ENCODE data around the gene DNAJC5G.
A peak's percentile ranks its signal among the peaks of the same experiment; 100 is the strongest.

Gene DNAJC5G

GRCh38 chr2:27249159-27249890 lies 25.9 kb upstream of the DNAJC5G start:
- no peak for TF ChIP-seq Cebpa-rat (IDR thresholded peaks at IDR 0.05)
- Histone ChIP-seq H3K9ac (no peak overlapping the region), H4K20me1 (peaks cover 0 to 13% (median 0%) of the 10 kb centered on the region in 11 experiments; a peak in 1 of 22 replicates), H3K4me1 (peaks cover 0 to 33% (median 32%) of the 10 kb centered on the region in 10 experiments; a peak in 16 of 20 replicates), H3K27ac (no peak overlapping the region), H3K36me3 (peaks cover 2 to 15% (median 10%) of the 10 kb centered on the region in 11 experiments; a peak in 21 of 22 replicates), H3K4me3 (no peak overlapping the region), H3K4me2 (peak overlapping the region in 8 of 11 experiments; percentile 59 to 89 (median 76); a peak in 15 of 22 replicates), H3K27me3 (peaks cover 0 to 23% (median 7%) of the 10 kb centered on the region in 11 experiments; a peak in 8 of 22 replicates), H3K9me3 (replicated peaks in 1 of 11) (no peaks in the 10 kb centered on the region)

- Histone ChIP-seq H3K4me2 (peak overlapping the region in 10 of 11 experiments; percentile 7 to 89 (median 74); a peak in 16 of 22 replicates), H3K9ac (peak overlapping the region in 1 of 11 experiments; percentile 29; a peak in 1 of 22 replicates)
These were observed 25.2 kb upstream of the DNAJC5G start for GRCh38 chr2:27249891-27250651.

GRCh38 chr2:27250652-27251379 lies 24.4 kb upstream of the DNAJC5G start:
- Histone ChIP-seq H3K4me3 (no peak overlapping the region), H3K27me3 (peaks cover 0 to 23% (median 10%) of the 10 kb centered on the region in 11 experiments; a peak in 12 of 22 replicates), H3K9ac (peak overlapping the region in 1 of 11 experiments; percentile 29; a peak in 1 of 22 replicates), H3K4me2 (peak overlapping the region in 9 of 11 experiments; percentile 33 to 89 (median 76); a peak in 18 of 22 replicates), H3K36me3 (no peaks in the 10 kb centered on the region; a peak in 1 of 22 replicates), H3K9me3 (replicated peaks in 1 of 11) (no peaks in the 10 kb centered on the region), H4K20me1 (peaks cover 0 to 13% (median 0%) of the 10 kb centered on the region in 11 experiments; a peak in 1 of 22 replicates), H3K27ac (no peak overlapping the region), H3K4me1 (peaks cover 0 to 33% (median 32%) of the 10 kb centered on the region in 10 experiments; a peak in 16 of 20 replicates)
- no peak for TF ChIP-seq Cebpa-rat (IDR thresholded peaks at IDR 0.05)

More at GRCh38 chr2:27249891-27250651, 25.2 kb upstream of the DNAJC5G start:
- peaks cover 0 to 7% (median 2%) of the 10 kb centered on the region in 11 experiments; a peak in 9 of 22 replicates for H3K36me3 ChIP-seq
- H3K27me3 ChIP-seq, result peaks cover 0 to 23% (median 7%) of the 10 kb centered on the region in 11 experiments; a peak in 9 of 22 replicates
- TF ChIP-seq Cebpa-rat (IDR thresholded peaks at IDR 0.05), result no peak
- H3K4me1 ChIP-seq, result peaks cover 0 to 33% (median 32%) of the 10 kb centered on the region in 10 experiments; a peak in 16 of 20 replicates
- peaks cover 0 to 13% (median 0%) of the 10 kb centered on the region in 11 experiments; a peak in 1 of 22 replicates for H4K20me1 ChIP-seq
- H3K9me3 ChIP-seq (replicated peaks in 1 of 11), result no peaks in the 10 kb centered on the region
- no peak overlapping the region for H3K4me3 ChIP-seq
- H3K27ac ChIP-seq, result no peak overlapping the region

GRCh38 chr2:27251766-27252165 lies 23.5 kb upstream of the DNAJC5G start:
- Histone ChIP-seq H4K20me1 (peaks cover 0 to 13% (median 0%) of the 10 kb centered on the region in 11 experiments; a peak in 1 of 22 replicates), H3K9ac (no peak overlapping the region), H3K27me3 (peaks cover 0 to 31% (median 15%) of the 10 kb centered on the region in 11 experiments; a peak in 14 of 22 replicates), H3K27ac (no peak overlapping the region), H3K4me1 (peaks cover 0 to 33% (median 32%) of the 10 kb centered on the region in 10 experiments; a peak in 16 of 20 replicates), H3K36me3 (no peaks in the 10 kb centered on the region), H3K4me2 (peak overlapping the region in 9 of 11 experiments; percentile 33 to 89 (median 76); a peak in 18 of 22 replicates), H3K4me3 (no peak overlapping the region), H3K9me3 (replicated peaks in 1 of 11) (no peaks in the 10 kb centered on the region)
- TF ChIP-seq Cebpa-rat (IDR thresholded peaks at IDR 0.05), result no peak

GRCh38 chr2:27255187-27255586 lies 20.0 kb upstream of the DNAJC5G start:
- H3K4me2 ChIP-seq, result no peak overlapping the region
- H3K27me3 ChIP-seq, result peaks cover 17 to 63% (median 43%) of the 10 kb centered on the region in 11 experiments
- H3K27ac ChIP-seq, result no peak overlapping the region
- no peaks in the 10 kb centered on the region for H3K9me3 ChIP-seq (replicated peaks in 1 of 11)
- peaks cover 0 to 25% (median 0%) of the 10 kb centered on the region in 11 experiments; a peak in 7 of 22 replicates for H4K20me1 ChIP-seq
- H3K4me3 ChIP-seq, result no peak overlapping the region
- peaks cover 0 to 23% (median 19%) of the 10 kb centered on the region in 10 experiments; a peak in 16 of 20 replicates for H3K4me1 ChIP-seq
- no peak overlapping the region for H3K9ac ChIP-seq
- H3K36me3 ChIP-seq, result no peaks in the 10 kb centered on the region
- TF ChIP-seq Cebpa-rat (IDR thresholded peaks at IDR 0.05), result no peak

- no peak overlapping the region for H3K9ac ChIP-seq
- H3K9me3 ChIP-seq (replicated peaks in 1 of 11), result no peaks in the 10 kb centered on the region
- H3K27ac ChIP-seq, result no peak overlapping the region
- no peak for TF ChIP-seq Cebpa-rat (IDR thresholded peaks at IDR 0.05)
- H3K4me1 ChIP-seq, result peaks cover 0 to 18% (median 14%) of the 10 kb centered on the region in 10 experiments; a peak in 16 of 20 replicates
- no peak overlapping the region for H3K4me3 ChIP-seq
- peaks cover 0 to 28% (median 0%) of the 10 kb centered on the region in 11 experiments; a peak in 8 of 22 replicates for H4K20me1 ChIP-seq
- H3K4me2 ChIP-seq, result no peak overlapping the region
- H3K36me3 ChIP-seq, result no peaks in the 10 kb centered on the region
- peaks cover 22 to 68% (median 46%) of the 10 kb centered on the region in 11 experiments for H3K27me3 ChIP-seq
These were observed 19.6 kb upstream of the DNAJC5G start for GRCh38 chr2:27255660-27256059.

GRCh38 chr2:27256855-27257454 lies 18.3 kb upstream of the DNAJC5G start:
- no peak for TF ChIP-seq Cebpa-rat (IDR thresholded peaks at IDR 0.05)
- Histone ChIP-seq H3K9ac (no peak overlapping the region), H3K27ac (no peak overlapping the region), H3K4me2 (peak overlapping the region in 2 of 11 experiments; percentile 21 to 28; a peak in 4 of 22 replicates), H4K20me1 (peaks cover 0 to 36% (median 9%) of the 10 kb centered on the region in 11 experiments; a peak in 17 of 22 replicates), H3K4me3 (no peak overlapping the region), H3K27me3 (peaks cover 35 to 71% (median 57%) of the 10 kb centered on the region in 11 experiments), H3K36me3 (no peaks in the 10 kb centered on the region), H3K9me3 (replicated peaks in 1 of 11) (no peaks in the 10 kb centered on the region), H3K4me1 (peaks cover 1 to 6% (median 4%) of the 10 kb centered on the region in 10 experiments; a peak in 18 of 20 replicates)

All from BLaER1 treated with 17β-estradiol and CSF1 and Interleukin-3, amounts not matched to agents 10 nM and 100 nM (cell line).